HG03460 (cell line): ENCODE results near the gene SERTAD4.
A peak's percentile ranks its signal among the peaks of the same experiment; 100 is the strongest.
"Not testable (repeated sequence)": the region's sequence is repeated elsewhere in the genome, so short reads cannot be mapped to it uniquely, and the experiment has no call there.

Experiments used
- ATAC-seq: cut with Tn5 transposase; IDR thresholded peaks from one replicate; pipeline ENCODE4 v1.9.1; 2021; ENCODE audit not compliant: unreplicated experiment

The SERTAD4 gene

GRCh38 chr1:210257698-210258529 lies 25.3 kb downstream of the SERTAD4 start:
- no peak for ATAC-seq

- ATAC-seq = no peak
Observed at GRCh38 chr1:210259561-210259960, 27.0 kb downstream of the SERTAD4 start.

- no peak for ATAC-seq
Observed at GRCh38 chr1:210260096-210260495, 27.5 kb downstream of the SERTAD4 start.

- no peak for ATAC-seq
Observed at GRCh38 chr1:210262167-210262896, 29.7 kb downstream of the SERTAD4 start.

- no peak for ATAC-seq
Observed at GRCh38 chr1:210262897-210263272, 30.3 kb downstream of the SERTAD4 start.

- no peak for ATAC-seq
Observed at GRCh38 chr1:210263963-210264362, 31.4 kb downstream of the SERTAD4 start.

GRCh38 chr1:210264496-210265380 lies 32.1 kb downstream of the SERTAD4 start:
- ATAC-seq = no peak

GRCh38 chr1:210265392-210265955 lies 32.9 kb downstream of the SERTAD4 start:
- not testable (repeated sequence) for ATAC-seq

- no peak for ATAC-seq
Observed at GRCh38 chr1:210269981-210270380, 37.4 kb downstream of the SERTAD4 start.

GRCh38 chr1:210272666-210273065 lies 40.1 kb downstream of the SERTAD4 start:
- ATAC-seq = no peak

- no peak for ATAC-seq
Observed at GRCh38 chr1:210280221-210280620, 47.6 kb downstream of the SERTAD4 start.

- ATAC-seq = no peak
Observed at GRCh38 chr1:210288116-210288515, 55.5 kb downstream of the SERTAD4 start.

GRCh38 chr1:210289248-210289647 lies 56.7 kb downstream of the SERTAD4 start:
- no peak for ATAC-seq

- no peak for ATAC-seq
Observed at GRCh38 chr1:210291081-210291764, 58.6 kb downstream of the SERTAD4 start.

GRCh38 chr1:210291786-210292230 lies 59.2 kb downstream of the SERTAD4 start:
- ATAC-seq = no peak

GRCh38 chr1:210292231-210292871 lies 59.8 kb downstream of the SERTAD4 start:
- ATAC-seq = peak; percentile 73

- no peak for ATAC-seq
Observed at GRCh38 chr1:210293171-210293607, 60.6 kb downstream of the SERTAD4 start.

GRCh38 chr1:210294999-210295745 lies 62.6 kb downstream of the SERTAD4 start:
- ATAC-seq = no peak
